HG03571 (cell line): ENCODE data around the gene SLC24A1.

Source experiments
- ATAC-seq: cut with Tn5 transposase; IDR thresholded peaks from one replicate; pipeline ENCODE4 v1.9.1; 2021; ENCODE audit not compliant: unreplicated experiment

Gene SLC24A1

DNA sequence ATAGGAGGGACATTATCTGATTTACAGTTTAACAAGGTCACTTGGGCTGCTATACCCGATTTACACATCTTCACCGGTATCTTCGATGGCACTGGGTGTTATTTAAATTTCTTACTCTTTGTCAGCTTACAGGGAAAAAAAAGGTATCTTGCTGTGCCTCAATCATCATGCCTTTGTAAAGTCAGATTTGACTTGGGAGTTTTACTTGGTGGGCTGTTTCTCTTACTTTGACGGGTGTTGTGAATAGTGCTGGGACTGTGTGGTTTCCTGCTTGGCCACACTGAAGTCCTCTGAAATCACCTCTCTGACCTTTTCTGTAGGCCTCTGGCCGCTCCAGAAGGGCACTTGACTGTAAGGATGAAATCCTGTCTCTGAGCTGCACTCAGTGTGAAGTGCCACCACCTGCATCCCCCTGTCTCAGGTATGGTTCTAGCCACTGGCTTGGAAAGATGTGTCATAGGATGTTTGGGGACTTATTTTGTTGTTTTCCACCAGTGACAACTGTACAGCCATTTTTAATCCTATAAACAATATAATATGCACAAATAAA lies 3.1 kb upstream of the SLC24A1 start:
- ATAC-seq, result no peak

DNA sequence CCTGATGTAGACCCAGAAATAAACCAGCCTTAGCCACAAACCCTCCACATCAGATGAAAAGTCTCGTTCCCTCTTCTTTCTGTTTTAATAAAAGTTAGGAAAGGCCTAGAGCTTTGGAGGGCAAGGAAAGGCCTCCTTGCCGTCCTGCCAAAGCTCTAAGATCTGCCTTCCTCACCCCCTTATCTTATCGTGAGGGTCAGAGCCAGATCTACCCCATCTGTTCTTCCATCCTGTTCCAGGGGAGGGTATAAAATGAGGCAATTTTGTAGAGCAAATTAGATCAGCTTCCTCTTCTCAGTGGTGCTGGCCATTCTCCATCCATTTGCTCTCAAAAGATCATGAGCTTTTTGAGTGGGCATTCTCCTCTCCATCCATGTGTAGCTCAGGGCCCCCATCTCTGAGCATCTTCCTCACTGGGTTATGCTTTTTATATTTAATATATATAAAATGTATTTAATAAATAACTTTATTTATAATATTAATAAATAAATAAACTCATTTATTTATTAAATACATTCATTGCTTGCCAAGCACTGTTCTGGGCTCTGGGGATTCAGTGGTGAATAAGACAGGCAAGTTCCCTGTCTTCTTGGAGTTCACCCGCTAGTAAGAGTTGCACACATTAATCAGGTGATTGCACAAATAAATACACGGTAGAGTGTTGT lies 2.0 kb upstream of the SLC24A1 start:
- ATAC-seq, result no peak

DNA sequence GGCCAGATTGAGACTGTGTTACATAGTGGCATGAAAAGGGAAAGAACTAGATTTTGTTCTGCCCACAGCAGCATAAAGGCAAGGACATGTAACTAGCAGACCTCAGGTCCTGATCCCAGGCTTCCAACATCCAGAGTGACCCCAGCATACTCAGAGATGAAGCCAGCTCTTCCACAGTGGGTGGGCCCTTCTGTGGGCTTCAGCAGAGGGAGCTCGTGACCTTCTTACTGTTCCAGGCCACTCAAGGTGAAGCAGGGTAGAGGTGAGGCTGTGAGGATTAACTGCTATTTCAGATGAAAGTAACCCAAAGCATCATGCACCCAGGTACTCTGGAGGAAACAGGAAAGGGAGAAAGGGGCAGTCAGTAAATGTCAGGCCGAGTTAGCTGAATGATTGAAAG lies 905 bp upstream of the SLC24A1 start:
- ATAC-seq, result no peak

DNA sequence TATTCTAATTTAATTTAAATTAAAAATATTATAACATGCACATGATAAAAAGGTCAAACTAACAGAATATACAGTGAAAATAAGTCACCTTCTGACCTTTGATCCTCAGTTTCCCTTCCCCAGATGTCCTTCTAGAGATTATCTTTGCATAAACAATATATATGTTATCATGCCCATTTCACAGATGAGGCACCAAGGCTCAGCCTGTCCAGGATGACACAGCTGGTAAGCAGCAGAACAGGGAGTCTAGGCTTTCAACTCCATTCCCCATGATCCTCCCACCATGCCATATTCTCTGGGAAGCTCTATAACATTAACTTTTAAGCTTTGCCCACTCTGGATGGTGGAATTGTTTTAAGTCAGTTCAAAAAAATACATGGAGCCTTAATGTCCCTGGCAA lies 1.4 kb downstream of the SLC24A1 start:
- ATAC-seq, result no peak

DNA sequence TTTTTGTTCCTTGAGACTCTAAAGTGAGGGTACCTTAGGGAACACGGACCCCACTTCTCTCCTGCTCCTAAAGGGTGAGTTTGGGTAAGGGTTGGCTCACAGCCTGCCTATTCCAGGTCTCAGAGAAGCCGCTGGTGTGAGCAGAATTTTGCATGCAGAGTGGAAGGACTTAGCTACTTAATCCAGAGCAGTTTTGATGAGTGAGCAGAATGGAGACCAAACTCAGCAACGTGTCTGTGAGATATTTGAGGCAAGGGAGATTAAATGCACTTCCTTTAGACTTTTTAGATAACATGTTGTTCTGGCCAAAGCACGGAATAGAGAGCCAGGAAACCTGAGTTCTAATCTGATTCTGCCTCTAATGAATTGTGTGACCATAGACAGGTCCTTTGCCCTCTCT lies 5.1 kb downstream of the SLC24A1 start:
- ATAC-seq, result no peak

DNA sequence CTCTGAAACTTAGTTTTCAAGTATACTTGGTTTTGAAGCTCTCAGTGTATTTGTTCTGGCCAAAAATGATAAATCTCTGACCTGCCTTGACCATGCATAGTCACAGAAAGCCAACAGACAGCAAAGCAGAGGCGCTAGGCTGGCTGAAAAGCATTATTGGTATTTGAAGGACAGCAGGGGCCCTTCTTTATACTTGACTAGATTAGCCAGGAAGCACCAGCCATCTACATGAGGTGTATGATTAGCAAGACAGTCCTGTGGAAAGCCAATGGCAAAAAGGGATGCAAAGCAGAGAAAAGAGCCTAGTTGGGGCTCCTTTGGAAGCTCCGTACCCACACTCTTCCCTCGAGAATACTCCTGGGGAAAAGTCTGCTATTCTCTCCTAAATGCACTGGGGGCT lies 7.8 kb downstream of the SLC24A1 start:
- no peak for ATAC-seq

DNA sequence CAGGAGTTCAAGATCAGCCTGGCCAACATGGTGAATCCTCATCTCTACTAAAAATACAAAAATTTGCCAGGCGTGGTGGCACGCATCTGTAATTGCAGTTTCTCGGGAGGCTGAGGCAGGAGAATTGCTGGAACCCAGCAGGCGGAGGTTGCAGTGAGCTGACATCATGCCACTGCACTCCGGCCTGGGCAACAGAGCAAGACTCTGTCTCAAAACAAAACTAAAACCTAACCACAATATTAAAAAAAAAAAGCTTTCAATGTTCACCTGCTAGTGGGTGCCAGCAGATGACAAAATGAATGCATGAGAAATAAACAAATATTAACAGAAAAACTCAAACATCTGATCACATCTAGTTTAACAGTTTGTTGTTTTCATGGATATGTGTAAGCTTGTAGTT lies 9.0 kb downstream of the SLC24A1 start:
- ATAC-seq, result no peak

DNA sequence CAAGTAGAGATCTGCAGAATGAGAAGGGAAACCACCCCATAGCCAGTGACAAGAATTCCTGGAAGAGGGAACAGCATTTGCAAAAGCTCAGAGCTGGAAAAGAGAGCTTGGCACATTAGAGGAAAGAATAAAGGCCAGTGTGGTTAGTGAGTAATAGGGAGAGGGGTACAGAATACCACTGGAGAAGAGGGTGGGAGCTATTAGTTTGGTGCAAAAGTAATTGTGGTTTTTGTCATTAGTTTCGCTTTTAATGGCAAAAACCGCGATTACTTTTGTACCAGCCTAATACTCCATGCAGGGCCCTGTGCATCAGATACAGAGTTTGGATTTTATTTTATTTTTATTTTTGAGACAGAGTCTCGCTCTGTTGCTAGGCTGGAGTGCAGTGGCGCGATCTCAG lies 9.8 kb downstream of the SLC24A1 start:
- no peak for ATAC-seq

DNA sequence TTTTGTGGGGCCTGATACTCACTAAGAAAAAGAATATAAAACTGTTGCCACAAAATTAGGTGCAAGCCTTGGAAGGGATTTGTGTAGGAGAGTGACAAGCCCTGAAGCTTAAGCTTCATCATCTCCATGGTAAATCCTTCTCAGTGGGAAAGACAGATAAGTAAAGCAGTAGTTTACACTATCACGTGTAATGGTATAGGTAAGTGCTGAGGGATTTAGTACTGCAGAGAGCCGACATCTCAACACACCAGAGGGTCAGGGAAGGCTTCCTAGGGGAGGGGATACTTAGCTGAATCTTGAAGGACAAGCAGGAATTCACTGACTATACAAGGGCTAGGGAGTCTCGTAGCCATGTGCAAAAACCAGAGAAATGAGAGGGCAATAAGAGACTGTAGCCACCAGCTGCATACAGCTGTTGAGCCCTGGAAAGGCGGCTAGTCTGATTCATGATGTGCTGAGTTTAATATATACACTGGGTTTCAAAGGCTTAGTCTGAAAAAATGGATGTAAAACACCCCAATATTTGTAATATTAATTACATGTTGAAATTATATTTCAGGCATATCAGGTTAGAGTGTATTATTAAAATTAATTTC lies 11.1 kb downstream of the SLC24A1 start:
- no peak for ATAC-seq

DNA sequence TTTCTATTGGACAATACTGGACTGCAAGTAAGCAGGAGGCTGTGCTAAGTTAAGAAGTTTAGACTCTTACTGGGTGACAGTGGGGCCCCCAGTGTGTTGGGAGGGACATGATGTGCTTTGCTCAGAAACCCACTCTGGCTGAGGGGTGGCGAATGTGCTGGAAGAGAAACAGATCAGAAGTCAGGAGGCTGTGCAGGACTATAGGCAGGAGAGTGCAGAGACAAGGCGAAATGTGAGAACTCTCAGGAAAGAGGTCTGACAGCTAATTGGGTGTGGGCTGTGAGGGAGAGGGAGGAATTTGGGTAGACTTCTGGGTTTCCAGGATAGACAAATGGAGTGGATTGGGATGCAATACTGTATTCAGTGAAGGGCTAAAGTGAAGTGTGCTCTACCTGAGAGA lies 12.0 kb downstream of the SLC24A1 start:
- no peak for ATAC-seq

DNA sequence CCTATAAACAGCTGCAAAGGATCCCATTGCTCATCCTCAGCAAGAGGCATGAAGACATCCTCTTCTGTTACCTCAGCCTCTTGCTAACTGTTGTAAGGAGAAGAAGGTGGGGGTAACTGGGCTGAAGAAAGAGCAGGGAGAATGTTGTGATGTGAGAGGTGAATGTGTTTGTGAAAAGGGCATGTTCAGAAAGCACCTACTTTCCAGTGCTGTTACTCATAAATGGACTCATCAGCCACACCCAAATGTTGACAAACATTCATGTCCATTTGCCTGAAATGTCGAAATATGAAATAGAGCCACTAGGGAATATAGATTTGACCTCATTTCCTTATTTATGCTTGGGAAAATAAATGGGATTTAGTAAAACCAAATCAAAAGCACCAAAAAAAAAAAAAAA lies 12.6 kb downstream of the SLC24A1 start:
- no peak for ATAC-seq

DNA sequence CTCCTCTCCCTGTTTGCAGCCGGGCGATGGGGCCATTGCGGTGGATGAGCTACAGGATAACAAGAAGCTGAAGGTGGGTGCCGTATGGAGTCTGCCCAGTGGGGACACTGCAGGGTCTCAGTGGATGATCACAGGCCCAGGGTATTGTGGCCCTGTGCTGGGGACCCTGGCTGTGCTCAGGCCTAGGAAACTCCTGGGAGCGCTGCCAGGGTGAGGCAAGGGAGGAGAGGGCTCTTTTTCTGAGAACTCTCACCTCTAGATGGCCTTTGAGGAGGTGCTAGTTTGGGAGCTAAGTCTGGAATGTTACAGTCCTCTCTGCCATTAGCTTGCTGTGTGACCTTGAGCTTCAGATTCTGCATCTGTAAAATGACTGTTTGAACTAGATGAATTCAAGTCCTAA lies 16.4 kb downstream of the SLC24A1 start:
- no peak for ATAC-seq

DNA sequence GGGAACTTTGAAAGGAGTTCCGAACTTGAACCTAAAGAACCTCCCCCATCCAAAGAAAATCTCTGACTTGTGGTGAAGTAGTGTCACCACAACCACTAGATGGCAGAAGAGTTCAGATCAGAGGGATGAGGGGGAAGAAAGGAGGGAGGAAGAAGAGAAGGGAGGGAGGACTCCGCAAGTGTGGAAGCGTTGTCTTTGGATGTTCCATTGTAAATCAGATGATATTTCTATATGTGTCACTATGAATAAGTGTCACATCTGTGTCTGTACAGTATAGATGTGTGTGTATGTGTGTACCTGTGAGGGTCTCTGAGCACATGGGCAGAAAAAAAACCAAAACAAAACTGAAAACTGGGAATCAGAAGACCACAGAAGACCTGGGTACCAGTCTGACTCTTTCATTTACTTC lies 16.9 kb downstream of the SLC24A1 start:
- no peak for ATAC-seq

DNA sequence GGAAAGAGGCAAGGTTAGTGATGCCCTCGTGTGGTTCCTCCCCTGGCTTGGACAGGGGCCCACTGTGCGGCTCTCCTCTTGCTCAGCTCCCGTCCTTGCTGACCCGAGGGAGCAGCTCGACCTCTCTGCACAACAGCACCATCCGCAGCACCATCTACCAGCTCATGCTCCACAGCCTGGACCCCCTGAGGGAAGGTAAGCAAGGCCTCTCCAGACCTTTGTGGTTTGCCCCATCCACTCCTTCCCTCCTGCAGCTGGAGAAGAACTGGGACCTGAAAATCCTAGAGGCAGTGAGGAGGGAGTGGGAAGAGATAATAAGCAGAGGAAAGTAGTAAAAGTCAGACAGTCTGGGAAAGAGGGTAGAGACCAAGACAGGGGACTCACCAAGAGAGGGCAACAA lies 17.8 kb downstream of the SLC24A1 start:
- no peak for ATAC-seq

DNA sequence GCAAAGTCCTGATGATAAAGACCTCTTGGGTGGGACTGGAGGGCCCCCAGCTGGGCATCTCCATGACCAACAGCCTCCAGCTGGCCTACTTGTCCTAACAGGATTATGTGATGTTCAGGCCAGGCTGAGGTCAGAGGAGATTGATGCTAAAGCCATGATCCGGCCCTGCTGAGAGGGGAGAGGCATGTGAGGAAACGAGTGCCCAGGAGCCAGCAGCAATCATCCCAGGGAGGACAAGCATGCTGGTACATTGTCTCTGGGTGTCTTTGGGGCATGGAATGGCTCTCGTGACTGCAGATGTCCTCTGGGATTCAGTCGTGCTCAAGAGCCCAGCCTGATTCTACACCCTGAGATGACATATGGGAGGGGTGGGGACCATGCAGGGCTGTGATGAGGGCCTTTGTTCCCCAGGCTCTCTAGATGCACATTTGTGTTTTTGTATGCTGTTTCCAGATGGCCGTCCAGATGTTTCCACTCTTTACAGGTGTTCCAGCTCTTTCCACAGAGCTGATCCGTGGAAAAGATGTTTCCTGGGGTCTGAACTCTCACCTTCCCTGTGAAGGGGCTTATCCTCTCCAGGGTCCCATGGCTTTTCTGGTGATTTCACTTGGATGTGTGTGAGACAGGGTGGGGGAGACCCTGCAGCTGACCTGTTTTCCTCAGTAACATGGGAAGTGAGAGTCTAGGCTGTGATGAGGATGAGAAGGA lies 20.2 kb downstream of the SLC24A1 start:
- ATAC-seq, result no peak

DNA sequence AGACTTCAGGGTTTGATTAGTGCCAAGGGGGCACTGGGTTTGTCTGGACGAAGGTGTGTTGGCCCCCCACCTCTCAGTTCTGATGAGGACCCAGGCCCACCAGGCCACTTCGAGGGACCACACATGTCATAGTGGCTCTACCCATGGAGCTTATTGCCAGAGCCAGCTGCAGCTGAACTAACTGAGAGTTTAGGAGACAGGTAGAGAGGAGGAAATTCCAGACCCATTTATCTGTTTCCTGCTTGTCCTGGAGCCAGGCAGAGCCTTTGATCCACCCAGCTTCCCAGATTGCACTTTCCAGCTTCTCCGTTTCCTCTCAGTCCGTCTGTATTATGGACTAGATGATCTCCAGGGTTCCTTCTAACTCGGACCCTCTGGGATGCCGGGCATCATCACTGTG lies 20.9 kb downstream of the SLC24A1 start:
- ATAC-seq, result no peak

DNA sequence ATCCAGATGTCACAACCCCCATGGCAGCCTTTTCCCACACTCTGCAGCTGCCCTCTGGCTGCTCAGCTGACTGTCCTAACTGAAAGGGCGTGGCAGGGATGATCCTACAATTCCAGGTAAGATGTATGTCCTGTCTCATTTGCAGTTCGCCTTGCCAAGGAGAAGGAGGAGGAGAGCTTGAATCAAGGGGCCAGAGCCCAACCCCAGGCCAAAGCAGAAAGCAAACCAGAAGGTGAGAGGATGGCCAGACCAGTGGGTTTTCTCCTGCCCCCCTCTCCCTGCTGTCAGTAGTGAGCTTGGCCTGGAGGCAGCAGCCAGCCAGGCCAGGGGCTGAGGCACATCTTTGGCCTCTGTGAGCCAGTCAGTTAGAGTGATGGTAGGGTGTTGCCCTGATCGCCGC lies 22.5 kb downstream of the SLC24A1 start:
- ATAC-seq, result no peak

DNA sequence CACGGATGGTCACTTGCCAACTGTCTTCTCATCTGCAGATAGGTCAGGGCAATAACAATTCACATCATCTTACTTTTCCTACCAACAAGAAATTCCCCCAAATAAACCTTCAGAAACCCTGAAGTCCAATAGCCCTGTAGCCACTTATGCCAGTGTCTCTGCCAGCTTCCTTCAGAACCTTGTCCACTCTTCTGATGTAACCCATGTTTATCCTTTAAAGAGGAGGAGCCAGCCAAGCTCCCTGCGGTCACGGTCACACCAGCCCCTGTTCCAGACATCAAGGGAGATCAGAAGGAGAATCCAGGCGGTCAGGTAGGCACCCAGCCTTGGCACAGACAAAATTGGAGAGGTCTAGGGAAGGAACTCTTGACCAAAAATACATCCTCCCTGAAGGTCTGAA lies 23.7 kb downstream of the SLC24A1 start:
- ATAC-seq, result no peak

DNA sequence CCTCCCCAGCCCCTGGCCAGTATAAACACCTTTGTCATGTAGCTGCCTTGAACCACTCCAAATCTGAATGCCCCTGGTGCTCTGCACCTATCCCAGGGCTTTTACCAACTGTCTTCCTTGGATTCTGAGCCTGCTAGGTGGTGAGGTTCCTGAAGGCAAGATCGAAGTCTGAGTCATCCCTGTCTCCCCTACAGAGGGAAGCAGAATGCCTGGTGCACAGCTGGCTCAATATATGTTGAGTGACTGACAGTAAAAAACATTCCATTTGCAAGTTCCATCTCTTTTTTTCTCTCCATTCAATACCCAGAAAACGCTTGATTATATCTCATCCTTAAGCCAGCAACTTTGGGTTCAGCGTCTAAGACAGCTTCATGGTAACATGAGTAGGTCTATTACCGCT lies 24.7 kb downstream of the SLC24A1 start:
- ATAC-seq, result no peak

DNA sequence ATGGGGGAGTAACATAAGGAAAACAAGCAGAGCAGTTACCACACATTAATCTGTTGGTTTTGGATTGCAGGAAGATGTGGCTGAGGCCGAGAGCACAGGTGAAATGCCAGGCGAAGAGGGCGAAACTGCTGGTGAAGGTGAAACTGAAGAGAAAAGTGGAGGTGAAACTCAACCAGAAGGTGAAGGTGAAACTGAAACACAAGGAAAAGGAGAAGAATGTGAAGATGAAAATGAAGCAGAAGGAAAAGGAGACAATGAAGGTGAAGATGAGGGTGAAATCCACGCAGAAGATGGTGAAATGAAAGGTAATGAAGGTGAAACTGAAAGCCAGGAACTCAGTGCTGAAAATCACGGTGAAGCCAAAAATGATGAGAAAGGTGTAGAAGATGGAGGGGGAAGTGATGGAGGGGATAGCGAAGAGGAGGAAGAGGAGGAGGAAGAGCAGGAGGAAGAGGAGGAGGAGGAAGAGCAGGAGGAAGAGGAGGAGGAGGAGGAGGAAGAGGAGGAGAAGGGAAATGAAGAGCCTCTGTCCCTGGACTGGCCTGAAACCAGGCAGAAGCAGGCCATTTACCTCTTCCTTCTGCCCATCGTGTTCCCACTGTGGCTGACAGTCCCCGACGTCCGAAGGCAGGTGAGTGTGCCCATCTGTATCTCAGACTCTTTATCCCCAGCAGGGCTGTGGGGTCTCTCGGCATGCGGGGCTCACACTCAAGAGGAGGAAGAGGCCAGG lies 28.7 kb downstream of the SLC24A1 start:
- no peak for ATAC-seq

DNA sequence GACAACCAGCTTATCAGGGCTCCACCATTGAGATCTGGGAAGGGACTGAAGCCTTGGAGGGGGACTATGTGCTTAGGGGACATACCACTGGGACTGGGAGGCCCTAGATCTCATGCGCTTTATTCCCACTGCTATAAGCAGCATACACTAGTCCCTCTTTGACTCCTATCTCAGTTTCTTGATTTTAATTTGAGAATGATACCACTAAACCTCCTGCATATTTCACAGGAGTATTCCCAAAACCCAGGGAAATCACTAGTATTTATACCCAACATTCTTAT lies 29.2 kb downstream of the SLC24A1 start:
- ATAC-seq, result no peak
